Endothelial cell of umbilical vein (primary cell): ENCODE results near the gene ALKBH5. TPM values are rescaled to one million over a fixed set of nuclear protein-coding genes. Genes with fewer than 3 reads are reported as not detected.

Experiments used
- BruUV-seq: library from RNA; stranded (reverse); fragments of 400-500 nt; replicated peaks from 2 replicates; lab custom pipeline; 2021; lab: Mats Ljungman, UMichigan
- CTCF ChIA-PET: fragments of 300-600, 350-600 bp; sonication (Branson Sonifier 250); formaldehyde crosslinking; loops from one replicate; lab custom pipeline; 2021; ENCODE audit warnings: antibody characterized with exemption, inconsistent platforms; lab: Charles Lee
- POLR2A ChIA-PET: fragments of 300-600, 350-600 bp; sonication (Branson Sonifier 250); formaldehyde crosslinking; loops from one replicate; lab custom pipeline; 2021; ENCODE audit warnings: antibody characterized with exemption, inconsistent platforms; lab: Charles Lee
- DNase-seq: peaks from one replicate; pipeline ENCODE4 v3.0.0-alpha.2; 2011; ENCODE audit warnings: low read depth, low spot score
- FAIRE-seq: peaks from 2 replicates; lab custom pipeline; 2011; peaks lifted over from hg19 to GRCh38; lab: Jason Lieb, UNC
- H2AFZ ChIP-seq: 2 replicates; pipeline ENCODE4 v1.6.0; 2012; ENCODE audit warnings: low read depth, low read length, control low read depth, inconsistent platforms
- H3K27ac ChIP-seq: 2 replicates; pipeline ENCODE4 v1.5.1; 2011; ENCODE audit warnings: low read depth, mild to moderate bottlenecking, control low read depth, low read length, moderate library complexity; ENCODE audit not compliant: insufficient read depth
- H3K27me3 ChIP-seq, 2 experiments: 2 replicates each; pipeline versions ENCODE4 v1.6.0 to v1.6.1; 2011; ENCODE audit warnings: low read length in 2 of 2, mixed read lengths in 1 of 2; ENCODE audit not compliant: control insufficient read depth in 2 of 2, insufficient read depth in 2 of 2
- H3K36me3 ChIP-seq, 2 experiments: 2 replicates in 1 of 2; 3 replicates in 1 of 2; pipeline ENCODE4 v1.5.1; 2011; ENCODE audit warnings: low read length in 2 of 2, mild to moderate bottlenecking in 1 of 2, moderate library complexity in 1 of 2; ENCODE audit not compliant: control insufficient read depth in 2 of 2, insufficient read depth in 2 of 2; ENCODE audit errors: extremely low read depth in 1 of 2
- H3K4me1 ChIP-seq: 3 replicates; pipeline ENCODE4 v1.5.1; 2011; ENCODE audit warnings: mild to moderate bottlenecking, low read length; ENCODE audit not compliant: control insufficient read depth, insufficient read depth; ENCODE audit errors: extremely low read depth
- H3K4me2 ChIP-seq: 2 replicates; pipeline ENCODE4 v1.6.1; 2011; ENCODE audit warnings: low read length, control low read depth, mixed read lengths; ENCODE audit not compliant: insufficient read depth
- H3K4me3 ChIP-seq, 3 experiments: fragments of 200-600 bp in 1 of 3; sonication (generic), shearing (Covaris generic) in 1 of 3; replicated peaks in 1 of 3; 2 replicates each; pipeline ENCODE4 v1.5.1; 2011 to 2016; ENCODE audit warnings: control low read depth in 3 of 3, low read length in 3 of 3, mild to moderate bottlenecking in 2 of 3, inconsistent platforms in 1 of 3, low read depth in 1 of 3, moderate library complexity in 1 of 3; ENCODE audit not compliant: insufficient read depth in 1 of 3
- H3K79me2 ChIP-seq: 2 replicates; pipeline ENCODE4 v1.6.0; 2012; ENCODE audit warnings: low read length, inconsistent platforms; ENCODE audit not compliant: control insufficient read depth, insufficient read depth
- H3K9ac ChIP-seq: replicated peaks from 2 replicates; pipeline ENCODE3; 2011; ENCODE audit warnings: low read length, control low read depth; ENCODE audit not compliant: insufficient read depth; ENCODE audit errors: extremely low read depth
- H3K9me1 ChIP-seq: replicated peaks from 3 replicates; pipeline ENCODE4 v1.6.0; 2011; ENCODE audit warnings: mild to moderate bottlenecking, low read length; ENCODE audit not compliant: control insufficient read depth, insufficient read depth; ENCODE audit errors: extremely low read depth
- H3K9me3 ChIP-seq: replicated peaks from 2 replicates; pipeline ENCODE4 v1.5.1; 2012; ENCODE audit warnings: low read length, inconsistent platforms; ENCODE audit not compliant: control insufficient read depth, insufficient read depth
- H4K20me1 ChIP-seq: replicated peaks from 2 replicates; pipeline ENCODE3; 2011; ENCODE audit warnings: mild to moderate bottlenecking, low read length; ENCODE audit not compliant: control insufficient read depth, insufficient read depth; ENCODE audit errors: extremely low read depth
- CTCF ChIP-seq, 2 donors: IDR thresholded peaks; 1 replicate in 1 of 2; 2 replicates in 1 of 2; pipeline ENCODE4 v1.5.1; 2011; ENCODE audit warnings: low read length in 2 of 2, mild to moderate bottlenecking in 2 of 2, moderate library complexity in 2 of 2, control low read depth in 1 of 2, inconsistent platforms in 1 of 2, low read depth in 1 of 2; ENCODE audit not compliant: insufficient read depth in 1 of 2; ENCODE audit errors: extremely low read depth in 1 of 2
- EZH2 ChIP-seq: IDR thresholded peaks from 2 replicates; pipeline ENCODE4 v1.6.1; 2012; ENCODE audit warnings: borderline replicate concordance, low read depth, mild to moderate bottlenecking, moderate library complexity, low read length, inconsistent platforms; ENCODE audit not compliant: severe bottlenecking
- FOS ChIP-seq: IDR thresholded peaks from 2 replicates; pipeline ENCODE4 v1.6.1; 2011; ENCODE audit warnings: mild to moderate bottlenecking, low read length, moderate library complexity, borderline replicate concordance; ENCODE audit not compliant: insufficient read depth
- GATA2 ChIP-seq: IDR thresholded peaks from 2 replicates; pipeline ENCODE4 v1.7.0; 2011; ENCODE audit warnings: low read depth, mild to moderate bottlenecking, moderate library complexity, mixed read lengths, low read length; ENCODE audit not compliant: insufficient read length, insufficient read depth
- JUN ChIP-seq: IDR thresholded peaks from 2 replicates; pipeline ENCODE4 v1.6.1; 2011; ENCODE audit warnings: borderline replicate concordance, low read depth; ENCODE audit not compliant: insufficient read length, insufficient read depth
- MAX ChIP-seq: IDR thresholded peaks from 2 replicates; pipeline ENCODE4 v1.6.1; 2011; ENCODE audit not compliant: insufficient read depth, insufficient read length
- MYC ChIP-seq: IDR thresholded peaks from one replicate; pipeline ENCODE4 v1.6.1; 2011; ENCODE audit warnings: mild to moderate bottlenecking, low read depth, low read length
- POLR2A ChIP-seq: IDR thresholded peaks from 2 replicates; pipeline ENCODE4 v1.6.1; 2012; ENCODE audit warnings: low read depth, mild to moderate bottlenecking, control low read depth, low read length
- POLR2AphosphoS5 ChIP-seq: IDR thresholded peaks from 2 replicates; pipeline ENCODE4 v1.6.1; 2012; ENCODE audit warnings: low read depth, mild to moderate bottlenecking, control low read depth, low read length, moderate library complexity; ENCODE audit not compliant: insufficient read depth
- dilution Hi-C: fragments of 300-500 bp; cut with MboI; formaldehyde crosslinking; loops from one replicate; pipeline ENCODE4 v1.15.0; 2019; ENCODE audit warnings: low sequenced_read_pairs; ENCODE audit not compliant: extremely low pct_ligation_motif_present
- intact Hi-C: fragments of 100-400 bp; cut with micrococcal nuclease; formaldehyde crosslinking; loops from one replicate; pipeline ENCODE4 v1.10.0; 2022
- polyA plus RNA-seq, 4 experiments: library from polyadenylated mRNA; depleted of rRNA in 3 of 4; stranded (reverse) in 3 of 4; unstranded in 1 of 4; fragments of >200 nt; gene quantifications; 2 replicates each; pipeline versions ENCODE4 v1.2.1 to v1.2.3, GENCODE V29; 2011 to 2012; ENCODE audit warnings: missing spikeins in 1 of 4
- total RNA-seq: library from RNA; stranded (reverse); gene quantifications from 2 replicates; pipeline ENCODE4 v1.2.3, GENCODE V29; 2021

The ALKBH5 gene
- total and polyA plus RNA-seq, 2 donors (not counting 3 experiments of a cell fraction or from before 2014, with no cell fraction given) = 55.3 to 71.0 TPM

GRCh38 chr17:18176176-18176575 lies 7.5 kb upstream of the ALKBH5 start:
- no peaks in the 10 kb centered on the region for H3K9me3 ChIP-seq
- no peak overlapping the region for H2AFZ ChIP-seq
- H3K36me3 ChIP-seq = no peaks in the 10 kb centered on the region
- no peaks in the 10 kb centered on the region for H3K4me1 ChIP-seq
- POLR2A ChIA-PET = interaction anchor here (0.6 kb wide), 1 partner anchor 38 kb away, joined by 8 read pairs; no protein-coding TSS in a partner anchor
- H3K9me1 ChIP-seq = no peaks in the 10 kb centered on the region
- H4K20me1 ChIP-seq = no peaks in the 10 kb centered on the region
- intact Hi-C loops (no loop called here), dilution Hi-C loops (no loop called here)
- CTCF ChIA-PET = interaction anchor here (1.5 kb wide), 1 partner anchor 34 kb away, joined by 4 read pairs; no protein-coding TSS in a partner anchor
- H3K79me2 ChIP-seq = no peaks in the 10 kb centered on the region
- H3K4me3 ChIP-seq = no peak overlapping the region
- no peak overlapping the region for H3K27ac ChIP-seq
- DNase-seq (no peak), FAIRE-seq (no peak)
- no peak overlapping the region for H3K4me2 ChIP-seq
- no peak overlapping the region for H3K9ac ChIP-seq
- TF ChIP-seq EZH2 (no peak), GATA2 (no peak), MAX (no peak), JUN (no peak), FOS (no peak), POLR2AphosphoS5 (no peak), MYC (no peak), CTCF (IDR thresholded peaks at IDR 0.05; ENCODE audit: extremely low read depth in 1 of 2, insufficient read depth in 1 of 2, low read depth in 1 of 2, low read length in 2 of 2) (no peak), POLR2A (no peak)
- H3K27me3 ChIP-seq = no peaks in the 10 kb centered on the region
- no TSS peak for BruUV-seq
